A549 (cell line): ENCODE results near the gene OR2B3.

Source experiments
- BHLHE40 ChIP-seq: IDR thresholded peaks from 2 replicates; pipeline ENCODE4 v1.6.1; 2012; ENCODE audit warnings: low read depth, low read length, inconsistent platforms
- CHD2 ChIP-seq: fragments of 150-350 bp; IDR thresholded peaks from 2 replicates; pipeline ENCODE4 v1.6.1; 2014; ENCODE audit warnings: low read length; ENCODE audit not compliant: partially characterized antibody
- ESRRA ChIP-seq: fragments of 150-350 bp; IDR thresholded peaks from 2 replicates; pipeline ENCODE4 v1.6.1; 2014; ENCODE audit warnings: mild to moderate bottlenecking, low read length, borderline replicate concordance
- GATA3 ChIP-seq: IDR thresholded peaks from 2 replicates; pipeline ENCODE4 v1.6.1; 2012; ENCODE audit warnings: borderline replicate concordance
- KDM1A ChIP-seq: fragments of 200-600 bp; sonication (generic); IDR thresholded peaks from 2 replicates; pipeline ENCODE4 v1.6.1; 2016; ENCODE audit warnings: low read depth, mild to moderate bottlenecking
- MYC ChIP-seq: IDR thresholded peaks from 2 replicates; pipeline ENCODE4 v1.6.1; 2012; ENCODE audit warnings: mild to moderate bottlenecking, inconsistent platforms, low read length, improper control_type of control experiment, borderline replicate concordance
- POLR2A ChIP-seq: IDR thresholded peaks from 2 replicates; pipeline ENCODE4 v1.6.1; 2012; ENCODE audit warnings: mild to moderate bottlenecking, low read length
- RCOR1 ChIP-seq: fragments of 150-350 bp; IDR thresholded peaks from 2 replicates; pipeline ENCODE4 v1.6.1; 2014; ENCODE audit warnings: antibody characterized with exemption, low read length, low read depth
- RNF2 ChIP-seq: fragments of 200-600 bp; sonication (generic); IDR thresholded peaks from 2 replicates; pipeline ENCODE4 v1.6.1; 2016; ENCODE audit warnings: low read depth, mild to moderate bottlenecking, antibody characterized with exemption, moderate library complexity, borderline replicate concordance
- ZC3H11A ChIP-seq: fragments of 450-650 bp; IDR thresholded peaks from 2 replicates; pipeline ENCODE4 v1.6.1; 2014; ENCODE audit warnings: antibody characterized with exemption, mild to moderate bottlenecking
- TF ChIP-seq, protein P1 (sequence below): fragments of 450-650 bp; IDR thresholded peaks from 2 replicates; pipeline ENCODE4 v1.6.1; 2014; ENCODE audit warnings: antibody characterized with exemption
- TF ChIP-seq, protein P2 (sequence below): fragments of >200 bp; sonication (Bioruptor Twin); formaldehyde crosslinking; IDR thresholded peaks from 3 replicates; pipeline ENCODE4 v1.5.1; 2016
- TF ChIP-seq, protein P3 (sequence below): fragments of >200 bp; sonication (Bioruptor Twin); formaldehyde crosslinking; IDR thresholded peaks from 3 replicates; pipeline ENCODE4 v1.6.1; 2016
- TF ChIP-seq, protein P4 (sequence below): IDR thresholded peaks from 2 replicates; pipeline ENCODE4 v1.6.1; 2012

DNA sequence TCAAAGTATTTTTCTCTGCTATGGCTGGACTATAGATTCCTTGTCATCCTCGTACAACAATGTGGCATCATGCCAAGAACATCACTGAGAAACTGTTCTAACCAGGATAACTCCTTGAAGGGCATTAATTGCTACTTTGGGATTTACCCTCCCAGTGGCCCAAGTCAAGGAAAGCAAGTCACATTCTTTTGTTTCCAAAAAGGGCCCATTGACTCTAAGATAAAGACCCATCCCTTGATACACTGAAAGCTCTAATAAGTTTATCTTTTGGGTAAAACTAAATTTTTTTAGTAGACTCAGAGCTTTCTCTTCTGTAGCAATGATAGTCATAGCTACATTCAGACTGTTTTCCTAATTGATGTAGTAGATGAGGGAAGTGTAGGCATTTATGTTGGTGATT lies 20.6 kb upstream of the OR2B3 start, which contains the start of gene OR2J3:
- no peak for TF ChIP-seq ESRRA
- no peak for TF ChIP-seq KDM1A
- TF ChIP-seq, protein P1, sequence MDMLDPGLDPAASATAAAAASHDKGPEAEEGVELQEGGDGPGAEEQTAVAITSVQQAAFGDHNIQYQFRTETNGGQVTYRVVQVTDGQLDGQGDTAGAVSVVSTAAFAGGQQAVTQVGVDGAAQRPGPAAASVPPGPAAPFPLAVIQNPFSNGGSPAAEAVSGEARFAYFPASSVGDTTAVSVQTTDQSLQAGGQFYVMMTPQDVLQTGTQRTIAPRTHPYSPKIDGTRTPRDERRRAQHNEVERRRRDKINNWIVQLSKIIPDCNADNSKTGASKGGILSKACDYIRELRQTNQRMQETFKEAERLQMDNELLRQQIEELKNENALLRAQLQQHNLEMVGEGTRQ, result no peak
- no peak for TF ChIP-seq BHLHE40
- no peak for TF ChIP-seq RNF2
- no peak for TF ChIP-seq RCOR1
- TF ChIP-seq, protein P2, sequence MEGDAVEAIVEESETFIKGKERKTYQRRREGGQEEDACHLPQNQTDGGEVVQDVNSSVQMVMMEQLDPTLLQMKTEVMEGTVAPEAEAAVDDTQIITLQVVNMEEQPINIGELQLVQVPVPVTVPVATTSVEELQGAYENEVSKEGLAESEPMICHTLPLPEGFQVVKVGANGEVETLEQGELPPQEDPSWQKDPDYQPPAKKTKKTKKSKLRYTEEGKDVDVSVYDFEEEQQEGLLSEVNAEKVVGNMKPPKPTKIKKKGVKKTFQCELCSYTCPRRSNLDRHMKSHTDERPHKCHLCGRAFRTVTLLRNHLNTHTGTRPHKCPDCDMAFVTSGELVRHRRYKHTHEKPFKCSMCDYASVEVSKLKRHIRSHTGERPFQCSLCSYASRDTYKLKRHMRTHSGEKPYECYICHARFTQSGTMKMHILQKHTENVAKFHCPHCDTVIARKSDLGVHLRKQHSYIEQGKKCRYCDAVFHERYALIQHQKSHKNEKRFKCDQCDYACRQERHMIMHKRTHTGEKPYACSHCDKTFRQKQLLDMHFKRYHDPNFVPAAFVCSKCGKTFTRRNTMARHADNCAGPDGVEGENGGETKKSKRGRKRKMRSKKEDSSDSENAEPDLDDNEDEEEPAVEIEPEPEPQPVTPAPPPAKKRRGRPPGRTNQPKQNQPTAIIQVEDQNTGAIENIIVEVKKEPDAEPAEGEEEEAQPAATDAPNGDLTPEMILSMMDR, result no peak
- no peak for TF ChIP-seq ZC3H11A
- no peak for TF ChIP-seq MYC
- TF ChIP-seq, protein P3, sequence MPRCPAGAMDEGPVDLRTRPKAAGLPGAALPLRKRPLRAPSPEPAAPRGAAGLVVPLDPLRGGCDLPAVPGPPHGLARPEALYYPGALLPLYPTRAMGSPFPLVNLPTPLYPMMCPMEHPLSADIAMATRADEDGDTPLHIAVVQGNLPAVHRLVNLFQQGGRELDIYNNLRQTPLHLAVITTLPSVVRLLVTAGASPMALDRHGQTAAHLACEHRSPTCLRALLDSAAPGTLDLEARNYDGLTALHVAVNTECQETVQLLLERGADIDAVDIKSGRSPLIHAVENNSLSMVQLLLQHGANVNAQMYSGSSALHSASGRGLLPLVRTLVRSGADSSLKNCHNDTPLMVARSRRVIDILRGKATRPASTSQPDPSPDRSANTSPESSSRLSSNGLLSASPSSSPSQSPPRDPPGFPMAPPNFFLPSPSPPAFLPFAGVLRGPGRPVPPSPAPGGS, result no peak
- TF ChIP-seq, protein P4, sequence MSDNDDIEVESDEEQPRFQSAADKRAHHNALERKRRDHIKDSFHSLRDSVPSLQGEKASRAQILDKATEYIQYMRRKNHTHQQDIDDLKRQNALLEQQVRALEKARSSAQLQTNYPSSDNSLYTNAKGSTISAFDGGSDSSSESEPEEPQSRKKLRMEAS, result no peak
- TF ChIP-seq GATA3, result no peak
- TF ChIP-seq POLR2A, result no peak
- TF ChIP-seq CHD2, result no peak
